HepG2 (cell line): ENCODE results near the gene AMOTL1. TPM values are rescaled to one million over a fixed set of nuclear protein-coding genes. Genes with fewer than 3 reads are reported as not detected.

Source experiments
- ATAC-seq: fragments of 200-7000 bp; cut with Tn5 transposase; 3 replicates; pipeline ENCODE4 v1.9.1; 2020; ENCODE audit warnings: mild to moderate bottlenecking, moderate library complexity
- BruUV-seq: library from RNA; stranded (reverse); fragments of 400-500 nt; replicated peaks from 2 replicates; lab custom pipeline; 2021; lab: Mats Ljungman, UMichigan
- CTCF ChIA-PET: fragments of 300-600 bp; formaldehyde crosslinking; extraction: SDS; loops from one replicate; lab custom pipeline; 2021; ENCODE audit warnings: low total read pairs, inconsistent platforms, low intra/inter-chr PET ratio; lab: Yijun Ruan, JAX
- POLR2A ChIA-PET: fragments of 350-600 bp; sonication (Branson Sonifier 250); formaldehyde crosslinking; loops from one replicate; lab custom pipeline; 2020; ENCODE audit warnings: antibody characterized with exemption, inconsistent platforms; lab: Yijun Ruan, JAX
- DNase-seq: peaks from one replicate; pipeline ENCODE4 v3.0.0-alpha.2; 2015; ENCODE audit warnings: low spot score
- FAIRE-seq: peaks from 3 replicates; lab custom pipeline; 2011; peaks lifted over from hg19 to GRCh38; lab: Jason Lieb, UNC
- H2AFZ ChIP-seq: one replicate; pipeline ENCODE4 v1.6.1; 2011; ENCODE audit warnings: low read length, inconsistent platforms
- H3K27ac ChIP-seq: fragments of 300-600 bp; 3 replicates; pipeline ENCODE4 v1.8.0; 2011; ENCODE audit warnings: mixed run types, mild to moderate bottlenecking, mixed read lengths, low read length, inconsistent platforms; ENCODE audit not compliant: insufficient read depth; ENCODE audit errors: extremely low read length
- H3K27me3 ChIP-seq, 2 experiments: fragments of 200-600 bp in 1 of 2; 2 replicates in 1 of 2; 3 replicates in 1 of 2; pipeline versions ENCODE4 v1.6.0 to v1.8.0; 2011; ENCODE audit warnings: low read length in 2 of 2, mild to moderate bottlenecking in 2 of 2, moderate library complexity in 2 of 2, inconsistent platforms in 1 of 2; ENCODE audit not compliant: insufficient read depth in 2 of 2, control insufficient read depth in 1 of 2
- H3K36me3 ChIP-seq, 2 experiments: fragments of 200-600 bp in 1 of 2; replicated peaks in 1 of 2; 2 replicates in 1 of 2; 3 replicates in 1 of 2; pipeline versions ENCODE4 v1.5.1 to v1.8.0; 2011; ENCODE audit warnings: low read length in 2 of 2, inconsistent platforms in 1 of 2; ENCODE audit not compliant: insufficient read depth in 2 of 2, control insufficient read depth in 1 of 2
- H3K4me1 ChIP-seq: 2 replicates; pipeline ENCODE4 v1.5.1; 2012; ENCODE audit warnings: low read length, inconsistent platforms; ENCODE audit not compliant: insufficient read depth
- H3K4me2 ChIP-seq: 2 replicates; pipeline ENCODE4 v1.6.0; 2011; ENCODE audit warnings: low read depth, low read length, inconsistent platforms
- H3K4me3 ChIP-seq, 3 experiments: fragments of 200-600 bp in 1 of 3; sonication (generic), shearing (Covaris generic) in 1 of 3; replicated peaks in 1 of 3; 2 replicates each; pipeline ENCODE4 v1.5.1; 2011 to 2016; ENCODE audit warnings: low read length in 3 of 3, inconsistent platforms in 2 of 3, low read depth in 2 of 3, mild to moderate bottlenecking in 2 of 3, control low read depth in 1 of 3, mixed read lengths in 1 of 3; ENCODE audit not compliant: insufficient read depth in 1 of 3
- H3K79me2 ChIP-seq: one replicate; pipeline ENCODE4 v1.6.1; 2011; ENCODE audit warnings: low read length, inconsistent platforms; ENCODE audit not compliant: insufficient read depth
- H3K9ac ChIP-seq: 2 replicates; pipeline ENCODE4 v1.6.0; 2011; ENCODE audit warnings: mild to moderate bottlenecking, low read depth, low read length, inconsistent platforms; ENCODE audit not compliant: insufficient read depth
- H3K9me3 ChIP-seq: 2 replicates; pipeline ENCODE4 v1.5.1; 2012; ENCODE audit warnings: mild to moderate bottlenecking, low read length
- H4K20me1 ChIP-seq: 2 replicates; pipeline ENCODE4 v1.6.0; 2011; ENCODE audit warnings: inconsistent platforms, mild to moderate bottlenecking, low read length, moderate library complexity; ENCODE audit not compliant: insufficient read depth
- ARNT2 ChIP-seq: sonication (generic); formaldehyde crosslinking; IDR thresholded peaks from 2 replicates; pipeline ENCODE4 v1.8.0; 2022; ENCODE audit warnings: mild to moderate bottlenecking, low read depth, missing genetic modification reagents, moderate library complexity
- CREM ChIP-seq, 2 experiments: sonication (generic) in 1 of 2; formaldehyde crosslinking in 1 of 2; IDR thresholded peaks; 2 replicates each; pipeline versions ENCODE4 v1.4.0 to v1.6.1; 2016 to 2020; ENCODE audit warnings: antibody characterized with exemption in 1 of 2, mild to moderate bottlenecking in 1 of 2, missing genetic modification reagents in 1 of 2
- MAZ ChIP-seq, 2 experiments: sonication (generic) in 1 of 2; formaldehyde crosslinking in 1 of 2; IDR thresholded peaks; 2 replicates each; pipeline versions ENCODE4 v1.5.0 to v1.6.1; 2012 to 2020; ENCODE audit warnings: low read depth in 2 of 2, mild to moderate bottlenecking in 2 of 2, borderline replicate concordance in 1 of 2, improper control_type of control experiment in 1 of 2, low read length in 1 of 2, missing genetic modification reagents in 1 of 2, moderate library complexity in 1 of 2
- MBNL3 ChIP-seq: fragments of 250-450 bp; sonication (Bioruptor Pico); conservative IDR thresholded peaks from 2 replicates; pipeline ENCODE4 v1.8.0; 2022; ENCODE audit warnings: mild to moderate bottlenecking, inconsistent platforms
- MTF1 ChIP-seq: sonication (generic); formaldehyde crosslinking; IDR thresholded peaks from 2 replicates; pipeline ENCODE4 v1.5.0; 2020; ENCODE audit warnings: missing genetic modification reagents
- NFYC ChIP-seq: IDR thresholded peaks from 2 replicates; pipeline ENCODE4 v1.6.1; 2016; ENCODE audit warnings: missing genetic modification reagents, missing compliant biosample characterization
- PITX1 ChIP-seq: sonication (generic); formaldehyde crosslinking; IDR thresholded peaks from 2 replicates; pipeline ENCODE4 v1.5.1; 2020; ENCODE audit warnings: mild to moderate bottlenecking, missing genetic modification reagents
- SMAD3 ChIP-seq: sonication (generic); formaldehyde crosslinking; IDR thresholded peaks from 2 replicates; pipeline ENCODE4 v1.4.0; 2020; ENCODE audit warnings: missing genetic modification reagents
- TEAD2 ChIP-seq: sonication (generic); formaldehyde crosslinking; IDR thresholded peaks from 2 replicates; pipeline ENCODE4 v1.9.0; 2021; ENCODE audit warnings: missing genetic modification reagents
- THAP11 ChIP-seq: IDR thresholded peaks from 2 replicates; pipeline ENCODE4 v1.6.1; 2016; ENCODE audit warnings: missing biosample characterization, missing genetic modification reagents
- XRCC5 ChIP-seq: fragments of 200-400 bp; formaldehyde crosslinking; optimal IDR thresholded peaks from 2 replicates; pipeline ENCODE3; 2017; ENCODE audit warnings: mild to moderate bottlenecking, low read length
- ZBTB7B ChIP-seq: sonication (generic); formaldehyde crosslinking; IDR thresholded peaks from 2 replicates; pipeline ENCODE4 v1.4.0; 2020; ENCODE audit warnings: missing genetic modification reagents
- ZNF326 ChIP-seq: sonication (generic); formaldehyde crosslinking; IDR thresholded peaks from 2 replicates; pipeline ENCODE4 v1.4.0; 2020; ENCODE audit warnings: missing genetic modification reagents, borderline replicate concordance
- ZNF780A ChIP-seq: sonication (generic); formaldehyde crosslinking; IDR thresholded peaks from 2 replicates; pipeline ENCODE4 v1.8.0; 2022; ENCODE audit warnings: mild to moderate bottlenecking, missing genetic modification reagents, moderate library complexity
- ZNF850 ChIP-seq: sonication (generic); formaldehyde crosslinking; conservative IDR thresholded peaks from 2 replicates; pipeline ENCODE4 v1.9.0; 2021; ENCODE audit warnings: mild to moderate bottlenecking, missing genetic modification reagents
- WGBS: methylation state at CpG from one replicate; pipeline ENCODE4 v1.1.6; 2017; ENCODE audit warnings: low lambda C conversion rate; 5-methylcytosine and 5-hydroxymethylcytosine counted together
- in situ Hi-C: cut with HindIII; loops from 2 replicates; pipeline ENCODE4 v1.10.0; 2017; ENCODE audit warnings: low pct_unique_long_range_greater_than_20kb; ENCODE audit not compliant: extremely low pct_ligation_motif_present
- intact Hi-C: fragments of 100-400 bp; cut with micrococcal nuclease; formaldehyde crosslinking; loops from one replicate; pipeline ENCODE4 v1.10.0; 2022; ENCODE audit not compliant: unreplicated experiment
- polyA plus RNA-seq, 8 experiments: library from polyadenylated mRNA; depleted of rRNA in 3 of 8; stranded (reverse) in 7 of 8; unstranded in 1 of 8; fragments of >200 nt; fragmentation: Illumina TruSeq in 4 of 8; extraction: Trizol in 4 of 8; gene quantifications; 2 replicates each; pipeline versions ENCODE4 v1.2.1 to v1.2.3, GENCODE V29; 2011 to 2016; ENCODE audit warnings: low read depth in 4 of 8, missing spikeins in 1 of 8, mixed read lengths in 1 of 8; ENCODE audit not compliant: insufficient read depth in 1 of 8
- total RNA-seq, 5 experiments: library from RNA; depleted of rRNA; stranded (reverse); fragments of >200 nt; fragmentation: Illumina TruSeq; extraction: Trizol; gene quantifications; 2 replicates each; pipeline ENCODE4 v1.2.3, GENCODE V29; 2016; ENCODE audit warnings: low read depth in 1 of 5
- TF ChIP-seq, protein P1 (sequence below): IDR thresholded peaks from 2 replicates; pipeline ENCODE4 v1.6.1; 2016; ENCODE audit warnings: low read depth, missing genetic modification reagents, missing compliant biosample characterization

AMOTL1 gene
- total and polyA plus RNA-seq, 2 of the 13 experiments (the other 11 are each of a cell fraction or from before 2014, with no cell fraction given), result 0.01 to 0.20 TPM

DNA sequence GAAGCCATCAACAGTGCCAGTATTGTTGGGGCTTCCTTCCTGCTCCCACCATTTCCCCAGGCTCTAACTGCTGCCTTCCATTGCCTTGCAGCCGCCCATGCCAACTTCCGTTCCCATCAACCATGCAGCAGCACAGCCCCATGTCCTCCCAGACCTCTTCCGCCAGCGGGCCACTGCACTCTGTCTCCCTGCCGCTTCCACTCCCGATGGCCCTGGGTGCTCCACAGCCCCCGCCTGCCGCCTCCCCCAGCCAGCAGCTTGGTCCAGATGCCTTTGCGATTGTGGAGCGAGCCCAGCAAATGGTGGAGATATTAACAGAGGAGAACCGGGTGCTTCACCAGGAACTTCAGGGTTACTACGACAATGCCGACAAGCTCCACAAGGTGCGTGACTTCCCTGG lies 53.3 kb downstream of the AMOTL1 start (continued):
- no peak for TF ChIP-seq XRCC5
- TF ChIP-seq PITX1, result no peak
- no peak for TF ChIP-seq CREM (IDR thresholded peaks at IDR 0.05)
- TF ChIP-seq CREM (CRISPR knock-in tag; IDR thresholded peaks at IDR 0.05), result no peak

DNA sequence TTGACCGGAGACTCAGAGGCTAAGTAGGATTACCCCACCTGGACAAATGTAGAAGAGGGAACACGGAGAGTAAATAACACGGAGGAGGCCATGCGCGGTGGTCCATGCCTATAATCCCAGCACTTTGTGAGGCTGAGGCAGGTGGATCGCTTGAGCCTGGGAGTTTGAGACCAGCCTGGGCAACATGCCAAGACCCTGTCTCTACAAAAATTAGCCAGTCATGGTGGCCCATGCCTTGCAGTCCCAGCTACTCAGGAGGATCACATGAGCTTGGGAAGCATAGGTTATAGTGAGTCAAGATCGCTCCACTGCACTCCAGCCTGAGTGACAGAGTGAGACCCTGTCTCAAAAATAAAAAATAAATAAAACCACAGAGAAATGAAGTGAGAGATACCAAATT lies 53.9 kb downstream of the AMOTL1 start:
- Histone ChIP-seq H4K20me1 (no peaks in the 10 kb centered on the region), H3K9ac (no peak overlapping the region), H3K9me3 (no peaks in the 10 kb centered on the region), H3K27me3 (no peaks in the 10 kb centered on the region), H3K4me1 (no peaks in the 10 kb centered on the region), H3K4me2 (no peak overlapping the region), H3K27ac (no peak overlapping the region), H3K4me3 (no peak overlapping the region), H3K36me3 (no peaks in the 10 kb centered on the region), H3K79me2 (no peaks in the 10 kb centered on the region), H2AFZ (no peak overlapping the region)
- no peak for DNase-seq
- CTCF ChIA-PET, result no interaction called here
- in situ Hi-C loops (no loop called here), intact Hi-C loops (no loop called here)
- TF ChIP-seq ARNT2 (CRISPR knock-in tag), result no peak
- TF ChIP-seq ZBTB7B (CRISPR knock-in tag), result no peak
- no peak for TF ChIP-seq THAP11 (CRISPR knock-in tag)
- no peak for TF ChIP-seq MBNL3 (CRISPR knock-in tag)
- TF ChIP-seq MTF1 (CRISPR knock-in tag), result no peak
- TF ChIP-seq ZNF850 (CRISPR knock-in tag), result no peak
- no peak for TF ChIP-seq ZNF780A (CRISPR knock-in tag)
- TF ChIP-seq TEAD2 (CRISPR knock-in tag), result no peak
- no peak for TF ChIP-seq SMAD3 (CRISPR knock-in tag)
- no peak for TF ChIP-seq NFYC
- TF ChIP-seq MAZ (IDR thresholded peaks at IDR 0.05; ENCODE audit: borderline replicate concordance, low read depth, low read length), result no peak
- no peak for TF ChIP-seq MAZ (CRISPR knock-in tag; IDR thresholded peaks at IDR 0.05; ENCODE audit: low read depth)
- TF ChIP-seq, protein P1, sequence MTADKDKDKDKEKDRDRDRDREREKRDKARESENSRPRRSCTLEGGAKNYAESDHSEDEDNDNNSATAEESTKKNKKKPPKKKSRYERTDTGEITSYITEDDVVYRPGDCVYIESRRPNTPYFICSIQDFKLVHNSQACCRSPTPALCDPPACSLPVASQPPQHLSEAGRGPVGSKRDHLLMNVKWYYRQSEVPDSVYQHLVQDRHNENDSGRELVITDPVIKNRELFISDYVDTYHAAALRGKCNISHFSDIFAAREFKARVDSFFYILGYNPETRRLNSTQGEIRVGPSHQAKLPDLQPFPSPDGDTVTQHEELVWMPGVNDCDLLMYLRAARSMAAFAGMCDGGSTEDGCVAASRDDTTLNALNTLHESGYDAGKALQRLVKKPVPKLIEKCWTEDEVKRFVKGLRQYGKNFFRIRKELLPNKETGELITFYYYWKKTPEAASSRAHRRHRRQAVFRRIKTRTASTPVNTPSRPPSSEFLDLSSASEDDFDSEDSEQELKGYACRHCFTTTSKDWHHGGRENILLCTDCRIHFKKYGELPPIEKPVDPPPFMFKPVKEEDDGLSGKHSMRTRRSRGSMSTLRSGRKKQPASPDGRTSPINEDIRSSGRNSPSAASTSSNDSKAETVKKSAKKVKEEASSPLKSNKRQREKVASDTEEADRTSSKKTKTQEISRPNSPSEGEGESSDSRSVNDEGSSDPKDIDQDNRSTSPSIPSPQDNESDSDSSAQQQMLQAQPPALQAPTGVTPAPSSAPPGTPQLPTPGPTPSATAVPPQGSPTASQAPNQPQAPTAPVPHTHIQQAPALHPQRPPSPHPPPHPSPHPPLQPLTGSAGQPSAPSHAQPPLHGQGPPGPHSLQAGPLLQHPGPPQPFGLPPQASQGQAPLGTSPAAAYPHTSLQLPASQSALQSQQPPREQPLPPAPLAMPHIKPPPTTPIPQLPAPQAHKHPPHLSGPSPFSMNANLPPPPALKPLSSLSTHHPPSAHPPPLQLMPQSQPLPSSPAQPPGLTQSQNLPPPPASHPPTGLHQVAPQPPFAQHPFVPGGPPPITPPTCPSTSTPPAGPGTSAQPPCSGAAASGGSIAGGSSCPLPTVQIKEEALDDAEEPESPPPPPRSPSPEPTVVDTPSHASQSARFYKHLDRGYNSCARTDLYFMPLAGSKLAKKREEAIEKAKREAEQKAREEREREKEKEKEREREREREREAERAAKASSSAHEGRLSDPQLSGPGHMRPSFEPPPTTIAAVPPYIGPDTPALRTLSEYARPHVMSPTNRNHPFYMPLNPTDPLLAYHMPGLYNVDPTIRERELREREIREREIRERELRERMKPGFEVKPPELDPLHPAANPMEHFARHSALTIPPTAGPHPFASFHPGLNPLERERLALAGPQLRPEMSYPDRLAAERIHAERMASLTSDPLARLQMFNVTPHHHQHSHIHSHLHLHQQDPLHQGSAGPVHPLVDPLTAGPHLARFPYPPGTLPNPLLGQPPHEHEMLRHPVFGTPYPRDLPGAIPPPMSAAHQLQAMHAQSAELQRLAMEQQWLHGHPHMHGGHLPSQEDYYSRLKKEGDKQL, result no peak
- no peak for TF ChIP-seq ZNF326
- no peak for FAIRE-seq
- POLR2A ChIA-PET, result no interaction called here
- BruUV-seq, result no TSS peak
- ATAC-seq, result no peak
- WGBS, result 78% methylated on average over 7 of the region's 7 CpGs
